HEK293 (cell line): Measurements from ENCODE around the gene SLC35D3.
"Not testable (repeated sequence)": the region's sequence is repeated elsewhere in the genome, so short reads cannot be mapped to it uniquely, and the experiment has no call there.

Experiments
- CTCF ChIP-seq: fragments of 450-650 bp; formaldehyde crosslinking; IDR thresholded peaks from 2 replicates; pipeline ENCODE4 v1.5.1; 2016; ENCODE audit warnings: missing biosample characterization, missing genetic modification characterization
- ELK4 ChIP-seq: IDR thresholded peaks from 2 replicates; pipeline ENCODE4 v1.6.1; 2011; ENCODE audit warnings: mild to moderate bottlenecking, low read depth, low read length, borderline replicate concordance
- IKZF3 ChIP-seq: fragments of 450-650 bp; IDR thresholded peaks from 2 replicates; pipeline ENCODE4 v1.5.0; 2018; ENCODE audit warnings: missing biosample characterization, mild to moderate bottlenecking, missing genetic modification characterization, moderate library complexity
- KLF1 ChIP-seq: fragments of 450-650 bp; formaldehyde crosslinking; IDR thresholded peaks from 2 replicates; pipeline ENCODE4 v1.5.1; 2016; ENCODE audit warnings: missing biosample characterization, missing genetic modification characterization
- KLF16 ChIP-seq: fragments of 450-650 bp; formaldehyde crosslinking; IDR thresholded peaks from 2 replicates; pipeline ENCODE4 v1.5.1; 2017; ENCODE audit warnings: missing biosample characterization, missing genetic modification characterization
- REST ChIP-seq: fragments of 450-650 bp; formaldehyde crosslinking; IDR thresholded peaks from 2 replicates; pipeline ENCODE4 v1.5.1; 2016; ENCODE audit warnings: missing biosample characterization, missing genetic modification characterization
- SP2 ChIP-seq: fragments of 450-650 bp; formaldehyde crosslinking; IDR thresholded peaks from 2 replicates; pipeline ENCODE4 v1.5.1; 2016; ENCODE audit warnings: missing biosample characterization, missing genetic modification characterization
- ZBTB21 ChIP-seq: fragments of 450-650 bp; formaldehyde crosslinking; IDR thresholded peaks from 2 replicates; pipeline ENCODE4 v1.5.1; 2017; ENCODE audit warnings: missing biosample characterization, missing genetic modification characterization
- ZNF146 ChIP-seq: fragments of 450-650 bp; formaldehyde crosslinking; IDR thresholded peaks from 2 replicates; pipeline ENCODE4 v1.5.1; 2016; ENCODE audit warnings: missing biosample characterization, missing genetic modification characterization
- ZNF335 ChIP-seq: fragments of 450-650 bp; formaldehyde crosslinking; conservative IDR thresholded peaks from 2 replicates; pipeline ENCODE4 v1.5.1; 2016; ENCODE audit warnings: missing biosample characterization, missing genetic modification characterization
- ZNF398 ChIP-seq: fragments of 450-650 bp; formaldehyde crosslinking; IDR thresholded peaks from 2 replicates; pipeline ENCODE4 v1.5.1; 2017; ENCODE audit warnings: missing biosample characterization, missing genetic modification characterization
- ZNF776 ChIP-seq: fragments of 450-650 bp; formaldehyde crosslinking; IDR thresholded peaks from 2 replicates; pipeline ENCODE4 v1.5.0; 2017; ENCODE audit warnings: missing biosample characterization, missing genetic modification characterization, borderline replicate concordance
- ZXDB ChIP-seq: fragments of 450-650 bp; formaldehyde crosslinking; IDR thresholded peaks from 2 replicates; pipeline ENCODE4 v1.5.1; 2016; ENCODE audit warnings: missing biosample characterization, missing genetic modification characterization

- TF ChIP-seq KLF16 (tag by site-specific recombination); CTCF (tag by site-specific recombination); ZNF776 (tag by site-specific recombination); REST (tag by site-specific recombination); ELK4; SP2 (tag by site-specific recombination); ZBTB21; IKZF3 (tag by site-specific recombination); ZXDB; ZNF146 (tag by site-specific recombination); ZNF335 (tag by site-specific recombination); KLF1 (tag by site-specific recombination); ZNF398 (tag by site-specific recombination): not testable (repeated sequence)
Measured at GRCh38 chr6:136904477-136904876, 17.6 kb upstream of the SLC35D3 start.
